Activated CD4-positive, alpha-beta T cell treated with anti-CD3 and anti-CD28 coated beads for 4 hours (primary cell): ENCODE measurements around the gene LAMC3.
"Not testable (repeated sequence)": the region's sequence is repeated elsewhere in the genome, so short reads cannot be mapped to it uniquely, and the experiment has no call there.

ENCODE experiments used
- DNase-seq, 2 donors: peaks; one replicate each; pipeline ENCODE4 v3.0.0-alpha.2; 2020

Gene LAMC3

GRCh38 chr9:131031005-131031641, 22.1 kb downstream of the LAMC3 start:
- DNase-seq: no peak

- DNase-seq: no peak
These were observed 22.6 kb downstream of the LAMC3 start for GRCh38 chr9:131031642-131032005.

DNA sequence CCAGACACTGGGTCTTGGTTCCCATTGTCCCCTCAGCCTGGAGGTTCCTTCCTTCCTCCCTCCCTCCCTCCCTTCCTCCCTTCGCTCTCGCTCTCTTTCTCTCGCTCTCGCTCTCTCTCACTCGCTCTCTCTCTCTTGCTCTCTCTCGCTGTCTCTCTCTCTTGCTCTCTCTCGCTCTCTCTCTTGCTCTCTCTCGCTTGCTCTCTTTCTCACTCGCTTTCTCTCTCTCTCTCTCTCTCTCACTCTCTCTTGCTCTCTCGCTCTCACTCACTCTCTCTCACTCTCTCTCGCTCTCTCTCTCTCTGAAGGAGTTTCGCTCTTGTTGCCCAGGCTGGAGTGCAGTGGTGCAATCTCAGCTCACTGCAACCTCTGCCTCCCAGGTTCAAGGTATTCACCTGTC, 23.4 kb downstream of the LAMC3 start:
- DNase-seq: no peak

- DNase-seq: no peak
These were observed 24.6 kb downstream of the LAMC3 start for GRCh38 chr9:131033269-131034224.

DNA sequence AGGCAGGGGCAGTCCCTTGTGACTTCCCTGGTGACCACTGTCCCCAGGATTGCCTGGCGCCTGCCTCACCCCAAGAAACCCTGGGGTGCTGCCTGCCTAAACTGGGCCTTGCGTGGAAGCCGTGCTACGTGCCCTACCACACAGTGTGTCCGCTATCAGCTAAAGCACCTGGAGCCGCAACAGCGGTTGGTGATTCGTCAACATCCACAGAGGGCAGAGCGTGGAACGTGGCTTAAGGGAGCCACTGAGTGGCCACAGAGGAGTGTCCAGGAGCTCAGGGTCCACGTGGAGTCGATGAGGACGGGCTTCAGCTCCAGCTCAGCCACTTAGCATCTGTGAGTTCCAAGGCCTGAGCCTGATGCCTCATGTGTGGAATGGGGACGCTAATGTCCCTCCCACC, 25.3 kb downstream of the LAMC3 start:
- DNase-seq: no peak

DNA sequence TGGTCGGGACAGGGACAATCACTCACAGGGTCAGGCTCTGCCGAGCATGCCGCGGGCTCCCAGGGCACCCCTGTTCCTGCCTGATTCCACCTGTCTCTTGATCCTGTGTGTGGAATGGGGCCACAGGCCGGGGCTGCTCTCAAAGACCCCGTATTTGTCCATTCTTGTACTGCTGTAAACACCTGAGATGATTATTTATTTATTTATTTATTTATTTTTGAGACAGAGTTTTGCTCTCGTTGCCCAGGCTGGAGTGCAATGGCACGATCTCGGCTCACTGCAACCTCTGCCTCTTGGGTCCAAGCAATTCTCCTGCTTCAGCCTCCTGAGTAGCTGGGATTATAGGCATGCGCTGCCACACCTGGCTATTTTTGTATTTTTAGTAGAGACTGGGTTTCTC, 25.8 kb downstream of the LAMC3 start:
- DNase-seq: not testable (repeated sequence)

DNA sequence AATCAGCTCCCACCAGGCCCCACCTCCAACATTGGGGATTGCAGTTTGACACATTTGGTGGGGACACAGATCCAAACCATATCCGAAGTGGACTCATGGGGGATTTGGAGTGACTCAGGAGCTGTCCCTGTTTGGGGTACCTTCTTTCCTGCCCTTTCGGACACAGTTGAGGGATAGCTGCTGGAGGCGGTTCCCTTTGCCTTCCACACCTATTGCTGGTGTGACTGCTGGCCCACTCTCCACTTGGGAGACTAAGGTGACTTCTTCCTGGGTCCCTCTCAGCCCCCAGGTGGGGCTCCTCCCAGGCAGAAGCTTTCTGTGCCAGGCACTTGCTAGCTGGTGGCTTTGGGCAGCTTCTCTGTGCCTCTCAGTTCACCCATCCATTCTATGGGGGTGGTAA, 26.6 kb downstream of the LAMC3 start:
- DNase-seq: no peak

DNA sequence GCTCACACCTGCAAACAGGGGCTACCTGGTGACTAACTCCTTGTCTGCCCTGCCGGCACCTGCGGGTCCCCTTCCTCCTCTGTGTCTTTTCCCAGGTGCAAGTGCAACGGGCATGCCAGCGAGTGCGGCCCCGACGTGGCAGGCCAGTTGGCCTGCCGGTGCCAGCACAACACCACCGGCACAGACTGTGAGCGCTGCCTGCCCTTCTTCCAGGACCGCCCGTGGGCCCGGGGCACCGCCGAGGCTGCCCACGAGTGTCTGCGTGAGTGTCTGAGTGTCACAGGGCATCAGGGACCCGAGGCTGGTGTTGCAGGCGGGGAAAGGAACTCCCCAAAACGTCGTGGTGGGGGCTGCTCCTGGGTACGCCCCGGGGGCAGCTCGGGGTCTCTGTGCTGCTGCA, 27.1 kb downstream of the LAMC3 start:
- no peak for DNase-seq

- no peak for DNase-seq
These were observed 27.8 kb downstream of the LAMC3 start for GRCh38 chr9:131036529-131037334.

GRCh38 chr9:131037335-131038255, 28.6 kb downstream of the LAMC3 start:
- no peak for DNase-seq

- DNase-seq: no peak
These were observed 29.5 kb downstream of the LAMC3 start for GRCh38 chr9:131038256-131039128.

DNA sequence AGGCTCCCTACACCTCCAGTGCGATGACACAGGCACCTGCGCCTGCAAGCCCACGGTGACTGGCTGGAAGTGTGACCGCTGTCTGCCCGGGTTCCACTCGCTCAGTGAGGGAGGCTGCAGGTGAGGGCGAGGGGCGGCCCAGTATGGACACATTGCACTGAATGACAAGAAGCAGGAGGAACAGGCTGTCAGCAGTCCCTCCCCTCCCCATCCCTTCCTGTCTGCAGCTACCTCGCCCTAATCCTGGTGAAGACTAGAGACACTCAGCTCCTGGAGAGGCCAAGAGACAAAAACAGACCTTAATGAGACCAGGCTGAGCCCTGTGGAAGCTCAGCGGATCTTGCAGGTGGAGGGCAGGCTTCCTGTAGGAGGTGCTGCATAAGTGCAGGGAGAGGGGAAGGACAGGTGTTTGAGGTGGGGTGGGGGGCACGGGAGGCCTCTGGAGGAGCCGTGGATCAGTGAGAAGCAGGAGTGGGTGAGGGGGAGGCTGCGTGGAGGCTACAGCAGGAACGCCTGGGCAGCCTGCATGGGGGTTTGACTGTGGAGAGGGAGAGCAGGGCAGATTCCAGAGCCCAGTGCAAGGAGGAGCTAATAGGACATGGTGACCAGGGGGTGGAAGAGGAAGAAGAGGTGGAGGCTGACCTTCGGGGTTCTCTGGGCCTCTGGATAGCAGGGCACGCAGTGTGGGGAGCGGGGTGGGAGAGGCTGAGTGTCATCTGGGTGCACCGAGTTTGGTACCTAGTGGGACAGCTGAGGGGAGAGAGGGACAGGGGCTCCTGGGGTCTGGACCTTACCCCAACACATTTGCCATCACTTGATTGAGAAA, 30.4 kb downstream of the LAMC3 start:
- no peak for DNase-seq

DNA sequence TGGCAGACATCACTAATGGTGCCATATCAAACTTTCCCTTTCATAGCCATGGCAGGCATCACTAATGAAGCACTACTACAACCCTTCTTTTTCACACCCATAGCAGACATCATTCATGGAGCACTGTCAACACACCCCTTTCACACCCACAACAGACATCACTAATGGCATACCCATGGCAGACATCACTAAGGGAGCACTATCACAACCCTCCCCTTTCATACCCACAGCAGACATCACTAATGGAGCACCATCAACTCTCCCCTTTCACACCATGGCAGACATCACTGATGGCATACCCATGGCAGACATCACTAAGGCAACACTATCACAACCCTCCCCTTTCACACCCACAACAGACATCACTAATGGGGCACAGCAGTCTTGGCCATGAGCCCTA, 33.7 kb downstream of the LAMC3 start:
- no peak for DNase-seq

DNA sequence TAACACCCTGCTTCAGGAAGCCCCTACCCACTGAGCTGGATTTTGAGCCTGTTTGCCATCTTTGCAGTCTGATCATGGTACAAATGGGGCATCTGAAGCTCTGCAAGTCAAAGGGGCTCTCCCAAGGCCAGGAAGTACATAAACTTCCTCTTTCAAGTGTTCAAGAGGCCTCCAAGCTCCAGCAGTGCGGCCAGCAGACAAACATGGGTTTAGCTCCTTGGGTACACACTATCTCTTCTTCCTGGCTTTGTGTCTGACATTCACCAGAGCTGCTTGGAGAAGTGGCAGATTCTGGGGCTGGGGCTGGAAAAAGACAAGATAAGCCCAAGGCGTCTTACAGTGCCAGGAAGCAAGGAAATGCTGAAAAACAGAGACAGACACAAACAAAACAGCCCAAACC, 34.1 kb downstream of the LAMC3 start:
- no peak for DNase-seq

GRCh38 chr9:131043646-131044045, 34.7 kb downstream of the LAMC3 start:
- DNase-seq: no peak

DNA sequence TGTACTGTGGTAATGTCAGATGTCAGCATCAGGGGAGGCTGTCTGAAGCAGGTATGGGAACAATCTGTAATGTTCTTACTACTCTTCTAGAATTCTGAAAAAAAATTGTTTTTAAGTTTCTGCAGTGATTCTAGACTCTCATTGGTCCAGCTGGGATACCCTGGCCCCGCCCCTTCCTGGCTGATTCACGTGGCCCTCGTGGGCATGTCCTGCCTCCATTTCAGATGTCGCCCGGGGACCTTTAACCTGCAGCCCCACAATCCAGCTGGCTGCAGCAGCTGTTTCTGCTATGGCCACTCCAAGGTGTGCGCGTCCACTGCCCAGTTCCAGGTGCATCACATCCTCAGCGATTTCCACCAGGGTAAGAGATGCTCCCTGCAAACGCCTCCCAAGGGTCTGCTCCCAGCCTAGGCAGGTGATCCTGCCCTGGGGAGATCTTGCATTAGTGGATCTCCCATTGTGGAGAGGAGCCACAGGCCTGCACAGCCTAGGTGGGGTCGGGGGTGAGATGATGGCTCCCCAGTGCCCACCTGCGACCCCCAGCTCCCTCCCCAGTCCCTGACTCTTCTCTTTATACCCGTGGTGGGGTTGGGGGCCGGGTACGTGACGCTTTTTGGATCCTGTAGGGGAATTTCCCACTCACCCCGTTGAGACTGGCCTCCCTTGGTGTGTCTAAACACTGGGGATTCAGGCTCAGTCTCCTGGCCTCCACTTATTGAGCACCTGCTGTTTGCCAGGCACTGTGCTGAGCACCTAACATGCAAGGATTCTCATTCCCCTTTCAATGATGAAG, 36.5 kb downstream of the LAMC3 start:
- peak; percentile 14 to 31 for DNase-seq

DNA sequence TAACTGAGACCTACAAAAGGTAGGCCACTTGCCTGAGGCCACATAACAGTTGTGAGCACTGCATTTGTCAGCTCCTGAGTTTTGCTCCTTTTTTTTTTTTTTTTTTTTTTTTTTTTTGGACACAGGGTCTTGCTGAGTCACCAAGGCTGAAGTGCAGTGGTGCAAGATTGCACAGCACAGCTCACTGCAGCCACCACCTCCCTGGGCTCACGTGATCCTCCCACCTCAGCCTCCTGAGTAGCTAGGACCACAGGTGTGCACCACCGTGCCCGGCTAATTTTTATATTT, 37.1 kb downstream of the LAMC3 start:
- DNase-seq: no peak

DNA sequence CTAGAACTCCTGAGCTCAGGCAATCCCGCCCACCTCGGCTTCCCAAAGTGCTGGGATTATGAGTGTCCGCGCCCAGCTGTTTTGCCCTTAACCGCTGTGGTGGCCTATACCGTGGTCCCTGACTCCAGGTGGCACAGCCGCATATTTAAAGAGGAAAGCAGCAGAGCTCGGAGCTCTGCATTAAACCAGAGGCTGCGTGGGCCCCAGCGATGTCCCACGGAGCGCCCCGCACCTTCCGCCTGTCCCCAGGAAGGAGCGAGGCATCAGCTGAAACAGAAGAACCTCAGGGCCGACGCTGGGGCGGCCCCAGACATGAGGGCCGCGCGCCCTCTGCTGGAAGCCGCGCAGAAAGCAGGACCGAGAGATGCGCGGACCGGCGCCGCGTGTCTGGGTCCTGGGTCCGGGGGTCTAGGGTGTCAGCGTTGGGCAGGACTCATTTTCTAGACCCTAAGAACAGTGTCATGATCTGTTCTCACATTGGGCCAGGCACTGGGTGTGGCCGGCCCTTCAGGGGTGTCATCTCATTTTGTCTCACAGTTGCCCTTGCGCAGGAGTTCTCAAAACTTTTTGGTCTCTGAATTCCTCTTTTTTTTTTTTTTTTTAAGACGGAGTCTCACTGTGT, 37.7 kb downstream of the LAMC3 start:
- peak; percentile 60 to 61 for DNase-seq

DNA sequence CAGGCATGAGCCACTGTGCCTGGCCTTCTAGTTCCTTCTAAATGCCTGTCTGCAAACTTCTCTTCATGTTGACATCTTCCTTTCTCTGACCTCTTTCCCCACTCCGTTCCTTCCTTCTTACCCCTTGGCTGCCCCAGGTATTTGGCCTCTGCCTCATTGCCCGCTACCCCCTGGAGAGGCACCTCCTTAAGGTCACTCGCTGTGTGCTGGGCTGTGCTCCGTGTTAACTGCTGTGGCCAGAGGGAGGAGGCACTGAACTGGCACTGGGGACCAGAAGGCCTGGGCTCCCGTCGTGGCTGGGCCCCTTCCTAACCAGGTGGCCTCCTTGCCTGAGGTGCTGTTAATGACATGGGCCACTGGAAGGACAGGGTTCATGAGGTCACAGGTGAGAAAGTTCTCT, 39.4 kb downstream of the LAMC3 start:
- no peak for DNase-seq
